Measurements from ENCODE around the gene MIEF1.

DNA sequence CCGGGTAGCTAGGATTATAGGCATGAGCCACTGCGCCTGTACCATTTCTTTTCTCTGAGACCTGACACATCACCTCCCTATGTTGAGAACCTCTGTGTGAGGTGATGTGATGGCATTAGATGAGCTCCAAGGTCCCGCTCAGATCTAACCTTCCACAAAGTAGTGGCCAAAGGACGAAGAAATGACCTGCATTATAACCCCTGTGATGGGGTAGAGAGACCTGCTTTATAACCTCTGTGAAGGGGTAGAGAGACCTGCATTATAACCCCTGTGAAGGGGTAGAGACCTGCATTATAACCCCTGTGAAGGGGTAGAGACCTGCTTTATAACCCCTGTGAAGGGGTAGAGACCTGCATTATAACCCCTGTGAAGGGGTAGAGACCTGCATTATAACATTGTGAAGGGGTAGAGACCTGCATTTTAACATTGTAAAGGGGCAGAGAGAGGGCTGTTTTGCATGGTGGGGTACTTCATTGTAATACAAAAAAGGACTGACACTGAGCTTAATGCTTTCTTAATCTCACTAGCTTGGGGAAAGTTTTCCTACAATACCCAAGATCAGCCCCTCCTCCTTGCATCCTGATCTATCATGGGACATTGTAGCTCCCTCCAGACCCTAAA is 8.5 kb downstream of the MIEF1 start:
- TF ChIP-seq, protein P1, sequence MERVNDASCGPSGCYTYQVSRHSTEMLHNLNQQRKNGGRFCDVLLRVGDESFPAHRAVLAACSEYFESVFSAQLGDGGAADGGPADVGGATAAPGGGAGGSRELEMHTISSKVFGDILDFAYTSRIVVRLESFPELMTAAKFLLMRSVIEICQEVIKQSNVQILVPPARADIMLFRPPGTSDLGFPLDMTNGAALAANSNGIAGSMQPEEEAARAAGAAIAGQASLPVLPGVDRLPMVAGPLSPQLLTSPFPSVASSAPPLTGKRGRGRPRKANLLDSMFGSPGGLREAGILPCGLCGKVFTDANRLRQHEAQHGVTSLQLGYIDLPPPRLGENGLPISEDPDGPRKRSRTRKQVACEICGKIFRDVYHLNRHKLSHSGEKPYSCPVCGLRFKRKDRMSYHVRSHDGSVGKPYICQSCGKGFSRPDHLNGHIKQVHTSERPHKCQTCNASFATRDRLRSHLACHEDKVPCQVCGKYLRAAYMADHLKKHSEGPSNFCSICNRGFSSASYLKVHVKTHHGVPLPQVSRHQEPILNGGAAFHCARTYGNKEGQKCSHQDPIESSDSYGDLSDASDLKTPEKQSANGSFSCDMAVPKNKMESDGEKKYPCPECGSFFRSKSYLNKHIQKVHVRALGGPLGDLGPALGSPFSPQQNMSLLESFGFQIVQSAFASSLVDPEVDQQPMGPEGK (CRISPR knock-in tag; IDR thresholded peaks at IDR 0.05; ENCODE audit: borderline replicate concordance), result no peak
- TF ChIP-seq, protein P2, sequence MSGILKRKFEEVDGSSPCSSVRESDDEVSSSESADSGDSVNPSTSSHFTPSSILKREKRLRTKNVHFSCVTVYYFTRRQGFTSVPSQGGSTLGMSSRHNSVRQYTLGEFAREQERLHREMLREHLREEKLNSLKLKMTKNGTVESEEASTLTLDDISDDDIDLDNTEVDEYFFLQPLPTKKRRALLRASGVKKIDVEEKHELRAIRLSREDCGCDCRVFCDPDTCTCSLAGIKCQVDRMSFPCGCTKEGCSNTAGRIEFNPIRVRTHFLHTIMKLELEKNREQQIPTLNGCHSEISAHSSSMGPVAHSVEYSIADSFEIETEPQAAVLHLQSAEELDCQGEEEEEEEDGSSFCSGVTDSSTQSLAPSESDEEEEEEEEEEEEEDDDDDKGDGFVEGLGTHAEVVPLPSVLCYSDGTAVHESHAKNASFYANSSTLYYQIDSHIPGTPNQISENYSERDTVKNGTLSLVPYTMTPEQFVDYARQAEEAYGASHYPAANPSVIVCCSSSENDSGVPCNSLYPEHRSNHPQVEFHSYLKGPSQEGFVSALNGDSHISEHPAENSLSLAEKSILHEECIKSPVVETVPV (CRISPR knock-in tag; IDR thresholded peaks at IDR 0.05), result no peak
- TF ChIP-seq ZNF565 (CRISPR knock-in tag; conservative IDR thresholded peaks at IDR 0.05; ENCODE audit: low read depth), result no peak
- TF ChIP-seq, protein P3, sequence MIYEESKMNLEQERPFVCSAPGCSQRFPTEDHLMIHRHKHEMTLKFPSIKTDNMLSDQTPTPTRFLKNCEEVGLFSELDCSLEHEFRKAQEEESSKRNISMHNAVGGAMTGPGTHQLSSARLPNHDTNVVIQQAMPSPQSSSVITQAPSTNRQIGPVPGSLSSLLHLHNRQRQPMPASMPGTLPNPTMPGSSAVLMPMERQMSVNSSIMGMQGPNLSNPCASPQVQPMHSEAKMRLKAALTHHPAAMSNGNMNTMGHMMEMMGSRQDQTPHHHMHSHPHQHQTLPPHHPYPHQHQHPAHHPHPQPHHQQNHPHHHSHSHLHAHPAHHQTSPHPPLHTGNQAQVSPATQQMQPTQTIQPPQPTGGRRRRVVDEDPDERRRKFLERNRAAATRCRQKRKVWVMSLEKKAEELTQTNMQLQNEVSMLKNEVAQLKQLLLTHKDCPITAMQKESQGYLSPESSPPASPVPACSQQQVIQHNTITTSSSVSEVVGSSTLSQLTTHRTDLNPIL (CRISPR knock-in tag; IDR thresholded peaks at IDR 0.05; ENCODE audit: low read depth), result no peak
- no peak for TF ChIP-seq ZFP3 (CRISPR knock-in tag; IDR thresholded peaks at IDR 0.05)
- no peak for TF ChIP-seq ZFP30 (CRISPR knock-in tag; IDR thresholded peaks at IDR 0.05)
- no peak for TF ChIP-seq ZNF70 (CRISPR knock-in tag; IDR thresholded peaks at IDR 0.05)
- no peak for TF ChIP-seq CSDC2 (CRISPR knock-in tag; IDR thresholded peaks at IDR 0.05)
- no peak for TF ChIP-seq ESRRG (CRISPR knock-in tag; IDR thresholded peaks at IDR 0.05)
- TF ChIP-seq ARNTL (CRISPR knock-in tag; IDR thresholded peaks at IDR 0.05; ENCODE audit: borderline replicate concordance, low read depth), result no peak
- no peak for TF ChIP-seq TSHZ2 (CRISPR knock-in tag; IDR thresholded peaks at IDR 0.05)
- TF ChIP-seq SNAI2 (CRISPR knock-in tag; IDR thresholded peaks at IDR 0.05), result no peak

Measured in SK-N-SH treated with all-trans-retinoic acid at 6 μM for 48 hours (cell line).